Subcutaneous adipose tissue (tissue), 4 donors: ENCODE results near the gene SLC1A1. TPM values are rescaled to one million over a fixed set of nuclear protein-coding genes. Genes with fewer than 3 reads are reported as not detected.

Source experiments
- total RNA-seq, 4 donors: library from RNA; depleted of rRNA; stranded (reverse); fragments of >200 nt; gene quantifications; one replicate each; pipeline ENCODE4 v1.1.0, GENCODE V29; 2016
- TF ChIP-seq, protein P1 (sequence below): fragments of 450-650 bp; IDR thresholded peaks from one replicate; pipeline ENCODE4 v1.5.1; 2016; ENCODE audit warnings: low read depth, mild to moderate bottlenecking, control low read depth, antibody characterized with exemption, moderate library complexity

SLC1A1 gene
- total RNA-seq, 4 donors from 2014 or later, result 4.4 to 7.5 (median 5.8) TPM

DNA sequence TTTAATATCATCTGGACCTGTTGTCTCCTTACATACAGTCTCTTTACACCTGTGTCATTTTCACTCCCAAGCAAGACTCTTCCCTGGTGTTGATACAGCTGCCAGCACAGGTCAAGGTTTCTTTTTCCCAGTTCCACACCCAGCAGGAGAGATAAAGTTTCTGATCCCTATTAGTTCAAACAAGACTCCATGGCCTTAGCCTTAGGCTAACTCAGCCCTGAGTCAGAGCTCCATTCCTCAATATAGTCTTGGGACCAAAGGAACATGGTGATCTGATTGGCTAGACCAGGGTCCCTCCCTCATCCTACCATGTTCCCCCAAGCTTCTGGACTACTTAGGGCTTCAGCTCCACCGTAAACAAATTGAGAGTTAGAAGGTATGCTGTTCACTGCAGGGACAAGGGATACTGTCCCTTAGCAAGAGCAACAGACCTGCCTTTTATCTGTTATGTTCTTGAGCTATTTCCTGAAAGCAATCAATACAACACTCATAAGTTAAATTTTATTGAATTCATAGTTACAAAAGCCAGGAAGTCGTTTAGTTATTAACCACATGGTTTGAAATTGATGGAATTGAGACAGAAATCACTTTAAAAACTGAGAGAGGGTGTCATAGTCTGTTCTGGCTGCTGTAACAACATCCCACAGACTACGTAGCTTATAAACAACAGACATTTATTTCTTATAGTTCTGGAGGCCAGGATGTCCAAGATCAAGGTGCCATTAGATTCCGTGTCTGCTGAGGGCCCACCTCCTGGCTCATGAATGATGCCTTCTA is 20.5 kb downstream of the SLC1A1 start:
- TF ChIP-seq, protein P1, sequence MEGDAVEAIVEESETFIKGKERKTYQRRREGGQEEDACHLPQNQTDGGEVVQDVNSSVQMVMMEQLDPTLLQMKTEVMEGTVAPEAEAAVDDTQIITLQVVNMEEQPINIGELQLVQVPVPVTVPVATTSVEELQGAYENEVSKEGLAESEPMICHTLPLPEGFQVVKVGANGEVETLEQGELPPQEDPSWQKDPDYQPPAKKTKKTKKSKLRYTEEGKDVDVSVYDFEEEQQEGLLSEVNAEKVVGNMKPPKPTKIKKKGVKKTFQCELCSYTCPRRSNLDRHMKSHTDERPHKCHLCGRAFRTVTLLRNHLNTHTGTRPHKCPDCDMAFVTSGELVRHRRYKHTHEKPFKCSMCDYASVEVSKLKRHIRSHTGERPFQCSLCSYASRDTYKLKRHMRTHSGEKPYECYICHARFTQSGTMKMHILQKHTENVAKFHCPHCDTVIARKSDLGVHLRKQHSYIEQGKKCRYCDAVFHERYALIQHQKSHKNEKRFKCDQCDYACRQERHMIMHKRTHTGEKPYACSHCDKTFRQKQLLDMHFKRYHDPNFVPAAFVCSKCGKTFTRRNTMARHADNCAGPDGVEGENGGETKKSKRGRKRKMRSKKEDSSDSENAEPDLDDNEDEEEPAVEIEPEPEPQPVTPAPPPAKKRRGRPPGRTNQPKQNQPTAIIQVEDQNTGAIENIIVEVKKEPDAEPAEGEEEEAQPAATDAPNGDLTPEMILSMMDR, result no peak

DNA sequence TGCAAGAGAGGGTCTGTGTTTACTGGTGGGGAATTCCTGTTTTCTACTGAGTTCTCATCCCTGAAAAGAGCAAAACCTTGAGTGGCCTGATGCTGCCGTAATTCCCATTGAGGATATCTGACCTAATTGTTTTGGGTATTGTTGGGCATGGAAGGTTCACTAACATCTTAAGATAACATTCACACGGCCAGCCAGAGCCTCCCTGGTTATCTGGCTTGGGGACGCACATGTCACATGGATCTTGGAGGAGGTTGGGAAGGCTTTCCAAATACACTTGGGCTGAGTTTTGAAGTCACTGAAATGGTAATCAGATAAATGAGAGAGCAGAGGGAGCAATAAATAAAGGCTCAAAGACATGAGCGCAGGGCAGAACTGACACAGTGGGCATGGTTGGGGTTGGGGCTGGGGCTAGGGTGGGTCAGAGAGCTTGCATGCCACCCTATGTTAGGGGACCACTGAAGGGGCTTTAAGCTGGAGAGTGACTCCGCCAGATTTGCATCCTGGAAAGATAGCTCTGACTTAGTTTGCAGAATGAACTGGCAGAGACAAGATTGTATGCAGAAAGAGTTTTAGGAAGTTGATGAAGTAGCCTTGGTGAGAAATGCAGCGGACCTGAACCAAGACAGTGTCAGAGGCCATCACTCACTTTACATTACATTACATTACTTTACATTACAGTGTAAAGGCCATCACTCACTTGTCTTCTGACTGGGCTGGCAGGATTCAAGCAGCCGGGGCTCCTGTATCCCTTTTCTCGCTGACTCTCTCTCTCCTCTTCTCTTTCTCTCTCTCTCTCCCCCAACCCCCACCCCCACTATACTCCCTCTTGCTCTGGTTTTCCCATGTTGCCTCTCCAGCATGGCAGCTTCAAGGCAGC is 24.2 kb downstream of the SLC1A1 start:
- TF ChIP-seq, protein P1, result no peak

DNA sequence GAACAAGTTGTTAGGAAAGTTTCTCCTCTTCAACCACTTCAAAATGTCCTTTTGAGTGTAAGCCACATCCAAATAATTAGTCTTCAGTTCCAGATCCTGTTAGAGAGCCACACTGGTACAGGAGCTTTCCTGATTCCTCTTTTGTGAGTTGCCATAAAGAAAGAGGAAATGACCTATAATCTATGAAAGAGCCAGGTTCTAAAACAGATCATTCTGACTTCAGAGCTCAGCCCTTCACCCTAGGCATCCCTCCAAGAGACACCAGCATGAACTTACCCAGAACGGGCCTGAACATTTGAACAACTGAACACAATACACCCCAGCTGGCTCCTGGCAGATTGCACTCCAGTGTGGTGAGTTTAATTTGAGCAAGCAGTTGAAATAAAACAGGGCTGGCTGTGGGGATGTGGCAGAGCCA is 25.7 kb downstream of the SLC1A1 start:
- TF ChIP-seq, protein P1, result no peak

DNA sequence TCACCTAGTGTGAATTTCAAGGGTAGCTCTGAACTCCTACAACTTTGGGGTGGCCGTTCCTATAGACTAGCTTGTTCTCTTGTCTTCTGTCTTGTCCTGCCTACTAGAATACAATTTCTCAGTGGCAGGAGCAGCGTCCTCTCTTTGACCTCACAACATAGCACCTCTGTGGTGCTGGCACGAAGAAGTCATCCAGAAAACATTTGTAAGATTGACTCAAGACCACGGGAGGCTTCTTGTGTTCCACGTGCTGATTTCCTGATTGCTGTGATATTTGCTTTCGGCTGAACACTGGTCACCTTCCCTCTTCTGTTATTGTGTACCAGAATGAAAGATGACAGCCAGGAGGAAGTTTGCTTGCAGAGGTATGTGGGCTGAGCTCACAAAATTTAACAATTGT is 27.0 kb downstream of the SLC1A1 start:
- TF ChIP-seq, protein P1, result no peak

DNA sequence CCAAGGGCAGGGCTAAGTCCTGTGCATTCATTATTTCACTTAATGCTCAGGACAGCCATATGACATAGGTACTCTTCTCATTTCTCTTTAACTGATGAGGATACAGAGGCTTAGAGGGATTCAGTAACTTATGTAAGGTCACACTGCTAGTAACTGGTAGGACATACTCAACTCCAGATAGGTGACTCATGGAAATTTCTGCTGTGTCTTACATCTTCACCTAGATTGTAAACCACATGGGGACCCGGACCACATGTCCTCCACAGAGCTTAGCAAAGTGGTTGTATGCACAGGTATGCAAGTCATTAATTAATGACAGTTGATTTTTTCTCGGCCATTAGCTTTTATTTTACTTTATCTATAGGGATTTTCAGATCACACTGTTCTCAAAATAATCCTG is 29.3 kb downstream of the SLC1A1 start:
- TF ChIP-seq, protein P1, result no peak

DNA sequence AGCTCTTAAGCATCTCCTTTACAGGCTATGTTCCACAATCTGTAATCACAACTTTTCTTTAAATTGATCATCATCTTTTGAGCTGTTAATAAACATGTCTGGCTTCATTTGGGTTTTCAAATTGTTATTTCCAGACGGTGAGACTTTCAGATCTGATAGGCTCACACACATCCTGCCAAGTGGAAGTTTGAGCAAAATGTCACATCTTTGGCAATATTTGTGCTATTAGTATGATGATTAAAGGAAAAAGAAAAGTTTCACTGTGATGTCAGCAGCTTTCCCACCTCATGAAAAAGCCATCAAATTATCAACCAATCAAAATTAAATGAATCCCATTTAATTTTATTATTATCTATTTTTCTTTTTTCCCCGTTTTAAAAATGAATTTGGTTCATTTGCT is 29.8 kb downstream of the SLC1A1 start:
- TF ChIP-seq, protein P1, result no peak

DNA sequence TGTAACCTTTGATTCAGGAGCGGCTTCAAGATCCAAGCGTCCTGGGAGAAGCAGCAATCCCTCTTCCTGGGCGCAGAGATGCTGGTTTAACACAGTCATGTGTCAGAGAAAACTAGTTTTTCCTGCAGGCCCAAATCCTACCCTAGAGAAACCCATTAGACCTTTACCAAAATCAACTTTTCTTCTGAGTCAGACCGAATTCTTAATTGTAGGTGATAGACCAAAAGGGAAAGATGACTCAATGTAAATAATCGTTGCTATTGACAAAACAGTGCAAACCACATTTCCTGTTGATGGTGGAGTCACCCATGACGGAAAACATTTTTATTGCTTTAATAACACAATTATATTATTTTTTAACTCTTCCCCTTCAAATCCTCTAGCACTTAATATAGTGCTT is 40.1 kb downstream of the SLC1A1 start:
- TF ChIP-seq, protein P1, result no peak
